ENCODE measurements around the gene AUNIP.

Gene AUNIP

GRCh38 chr1:25905680-25906643 is 46.7 kb upstream of the AUNIP start, which contains the start of gene STMN1:
STMN1 (minus strand) TSS chr1:25906419; CDS start chr1:25904676, 1,743 bp downstream.
- Histone ChIP-seq H3K56ac (ENCODE audit: low read length) (peak within 1 kb of the TSS; percentile 95), H3K23ac (ENCODE audit: low read length) (peak within 1 kb of the TSS; percentile 85), H3K79me2 (ENCODE audit: control insufficient read depth, insufficient read depth, low read length) (peaks cover 28% of the 10 kb centered on the region), H3K9ac (ENCODE audit: low read length) (peak within 1 kb of the TSS; percentile 90), H2BK15ac (replicated peaks; ENCODE audit: low read depth) (peak within 1 kb of the TSS; percentile 20), H3K18ac (ENCODE audit: low read length) (peak within 1 kb of the TSS; percentile 96), H3K36me3 (ENCODE audit: control insufficient read depth, insufficient read depth, low read length) (peaks cover 10% of the 10 kb centered on the region), H3K4me3 (ENCODE audit: low read length) (peak within 1 kb of the TSS; percentile 74), H4K5ac (ENCODE audit: low read length) (no peak within 1 kb of the TSS), H3K79me1 (ENCODE audit: low read length) (peaks cover 10% of the 10 kb centered on the region), H2AK5ac (ENCODE audit: low read length) (no peak within 1 kb of the TSS), H3K4ac (ENCODE audit: low read depth, low read length) (peak within 1 kb of the TSS; percentile 66), H3K27me3 (ENCODE audit: insufficient read depth, low read length, poor library complexity) (no peaks in the 10 kb centered on the region), H2BK5ac (ENCODE audit: low read length) (peak within 1 kb of the TSS; percentile 70), H4K8ac (ENCODE audit: low read depth, low read length) (peak within 1 kb of the TSS; percentile 0), H3K4me2 (ENCODE audit: low read length) (peak within 1 kb of the TSS; percentile 9), H3K27ac (ENCODE audit: low read depth, low read length) (peak within 1 kb of the TSS; percentile 97), H2BK120ac (ENCODE audit: low read depth, low read length) (no peak within 1 kb of the TSS), H3K4me1 (ENCODE audit: control insufficient read depth, low read depth, low read length) (peaks cover 3% of the 10 kb centered on the region)
- no CpG with 5 or more reads among the region's 102 CpGs for WGBS (ENCODE audit: extremely low coverage, insufficient coverage, low lambda C conversion rate)
- DNase-seq: peak; percentile 99

GRCh38 chr1:25904943-25905679 is 45.9 kb upstream of the AUNIP start:
- H4K5ac ChIP-seq (ENCODE audit: low read length): no peak overlapping the region
- no peak overlapping the region for H2AK5ac ChIP-seq (ENCODE audit: low read length)
- no peaks in the 10 kb centered on the region for H3K27me3 ChIP-seq (ENCODE audit: insufficient read depth, low read length, poor library complexity)
- peaks cover 13% of the 10 kb centered on the region for H3K36me3 ChIP-seq (ENCODE audit: control insufficient read depth, insufficient read depth, low read length)
- peaks cover 3% of the 10 kb centered on the region for H3K4me1 ChIP-seq (ENCODE audit: control insufficient read depth, low read depth, low read length)
- H3K79me1 ChIP-seq (ENCODE audit: low read length): peaks cover 14% of the 10 kb centered on the region
- H2BK5ac ChIP-seq (ENCODE audit: low read length): no peak overlapping the region
- H4K8ac ChIP-seq (ENCODE audit: low read depth, low read length): no peak overlapping the region
- peaks cover 28% of the 10 kb centered on the region for H3K79me2 ChIP-seq (ENCODE audit: control insufficient read depth, insufficient read depth, low read length)
- peak overlapping the region; percentile 66 for H3K4me3 ChIP-seq (ENCODE audit: low read length)
- H3K18ac ChIP-seq (ENCODE audit: low read length): no peak overlapping the region
- peak overlapping the region; percentile 80 for H3K56ac ChIP-seq (ENCODE audit: low read length)
- no peak overlapping the region for H2BK15ac ChIP-seq (replicated peaks; ENCODE audit: low read depth)
- H3K23ac ChIP-seq (ENCODE audit: low read length): no peak overlapping the region
- H3K4me2 ChIP-seq (ENCODE audit: low read length): peak overlapping the region; percentile 9
- H3K4ac ChIP-seq (ENCODE audit: low read depth, low read length): peak overlapping the region; percentile 66
- H3K9ac ChIP-seq (ENCODE audit: low read length): peak overlapping the region; percentile 68
- WGBS (ENCODE audit: extremely low coverage, insufficient coverage, low lambda C conversion rate): no CpG with 5 or more reads among the region's 34 CpGs
- H3K27ac ChIP-seq (ENCODE audit: low read depth, low read length): no peak overlapping the region
- H2BK120ac ChIP-seq (ENCODE audit: low read depth, low read length): no peak overlapping the region
- peak; percentile 96 for DNase-seq

DNA sequence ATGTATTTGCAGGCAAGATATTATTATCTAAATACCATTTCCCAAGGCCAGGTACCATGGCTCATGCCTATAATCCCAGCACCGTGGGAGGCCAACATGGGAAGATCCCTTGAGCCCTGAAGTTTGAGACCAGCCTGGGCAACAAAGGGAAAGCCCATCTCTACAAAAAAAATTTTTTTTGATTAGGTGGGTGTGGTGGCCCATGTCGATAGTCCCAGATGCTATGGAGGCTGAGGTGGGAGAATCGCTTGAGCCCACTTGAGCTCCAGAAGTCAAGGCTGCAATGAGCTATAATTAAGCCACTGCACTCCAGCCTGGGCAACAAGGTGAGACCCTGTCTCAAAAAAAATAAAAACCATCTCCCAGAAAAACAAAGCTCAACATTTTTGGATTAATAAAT is 44.7 kb upstream of the AUNIP start:
- Histone ChIP-seq H2BK15ac (replicated peaks; ENCODE audit: low read depth) (no peak overlapping the region), H2AK5ac (ENCODE audit: low read length) (no peak overlapping the region), H2BK5ac (ENCODE audit: low read length) (no peak overlapping the region), H3K56ac (ENCODE audit: low read length) (peak overlapping the region; percentile 28), H3K27me3 (ENCODE audit: insufficient read depth, low read length, poor library complexity) (no peaks in the 10 kb centered on the region), H3K36me3 (ENCODE audit: control insufficient read depth, insufficient read depth, low read length) (peaks cover 18% of the 10 kb centered on the region), H3K9ac (ENCODE audit: low read length) (peak overlapping the region; percentile 61), H3K4ac (ENCODE audit: low read depth, low read length) (no peak overlapping the region), H4K5ac (ENCODE audit: low read length) (no peak overlapping the region), H3K79me2 (ENCODE audit: control insufficient read depth, insufficient read depth, low read length) (peaks cover 29% of the 10 kb centered on the region), H3K4me2 (ENCODE audit: low read length) (peak overlapping the region; percentile 26), H2BK120ac (ENCODE audit: low read depth, low read length) (no peak overlapping the region), H3K18ac (ENCODE audit: low read length) (no peak overlapping the region), H3K27ac (ENCODE audit: low read depth, low read length) (no peak overlapping the region), H3K4me1 (ENCODE audit: control insufficient read depth, low read depth, low read length) (peaks cover 3% of the 10 kb centered on the region), H3K4me3 (ENCODE audit: low read length) (no peak overlapping the region), H3K79me1 (ENCODE audit: low read length) (peaks cover 17% of the 10 kb centered on the region), H4K8ac (ENCODE audit: low read depth, low read length) (no peak overlapping the region), H3K23ac (ENCODE audit: low read length) (no peak overlapping the region)
- WGBS (ENCODE audit: extremely low coverage, insufficient coverage, low lambda C conversion rate): no CpG with 5 or more reads among the region's 3 CpGs
- DNase-seq: no peak

GRCh38 chr1:25902462-25902861 is 43.2 kb upstream of the AUNIP start:
- no peak overlapping the region for H2AK5ac ChIP-seq (ENCODE audit: low read length)
- H3K4me2 ChIP-seq (ENCODE audit: low read length): no peak overlapping the region
- no peak overlapping the region for H4K8ac ChIP-seq (ENCODE audit: low read depth, low read length)
- H3K56ac ChIP-seq (ENCODE audit: low read length): no peak overlapping the region
- no CpG with 5 or more reads among the region's 3 CpGs for WGBS (ENCODE audit: extremely low coverage, insufficient coverage, low lambda C conversion rate)
- no peak overlapping the region for H3K18ac ChIP-seq (ENCODE audit: low read length)
- H3K27me3 ChIP-seq (ENCODE audit: insufficient read depth, low read length, poor library complexity): no peaks in the 10 kb centered on the region
- no peak for DNase-seq
- H3K4me3 ChIP-seq (ENCODE audit: low read length): no peak overlapping the region
- no peak overlapping the region for H3K4ac ChIP-seq (ENCODE audit: low read depth, low read length)
- H3K79me2 ChIP-seq (ENCODE audit: control insufficient read depth, insufficient read depth, low read length): peaks cover 29% of the 10 kb centered on the region
- no peak overlapping the region for H3K27ac ChIP-seq (ENCODE audit: low read depth, low read length)
- no peak overlapping the region for H4K5ac ChIP-seq (ENCODE audit: low read length)
- no peak overlapping the region for H3K9ac ChIP-seq (ENCODE audit: low read length)
- H2BK15ac ChIP-seq (replicated peaks; ENCODE audit: low read depth): no peak overlapping the region
- peaks cover 3% of the 10 kb centered on the region for H3K4me1 ChIP-seq (ENCODE audit: control insufficient read depth, low read depth, low read length)
- H3K23ac ChIP-seq (ENCODE audit: low read length): no peak overlapping the region
- H2BK120ac ChIP-seq (ENCODE audit: low read depth, low read length): no peak overlapping the region
- H2BK5ac ChIP-seq (ENCODE audit: low read length): no peak overlapping the region
- H3K36me3 ChIP-seq (ENCODE audit: control insufficient read depth, insufficient read depth, low read length): peaks cover 18% of the 10 kb centered on the region
- H3K79me1 ChIP-seq (ENCODE audit: low read length): peaks cover 17% of the 10 kb centered on the region

GRCh38 chr1:25900219-25900618 is 41.0 kb upstream of the AUNIP start:
- H2AK5ac ChIP-seq (ENCODE audit: low read length): no peak overlapping the region
- H3K18ac ChIP-seq (ENCODE audit: low read length): no peak overlapping the region
- H3K4me3 ChIP-seq (ENCODE audit: low read length): no peak overlapping the region
- H2BK15ac ChIP-seq (replicated peaks; ENCODE audit: low read depth): no peak overlapping the region
- no CpG with 5 or more reads among the region's 5 CpGs for WGBS (ENCODE audit: extremely low coverage, insufficient coverage, low lambda C conversion rate)
- no peak for DNase-seq
- H2BK5ac ChIP-seq (ENCODE audit: low read length): no peak overlapping the region
- peaks cover 8% of the 10 kb centered on the region for H3K4me1 ChIP-seq (ENCODE audit: control insufficient read depth, low read depth, low read length)
- no peak overlapping the region for H3K56ac ChIP-seq (ENCODE audit: low read length)
- H4K8ac ChIP-seq (ENCODE audit: low read depth, low read length): no peak overlapping the region
- H3K27me3 ChIP-seq (ENCODE audit: insufficient read depth, low read length, poor library complexity): no peaks in the 10 kb centered on the region
- no peak overlapping the region for H3K4me2 ChIP-seq (ENCODE audit: low read length)
- peaks cover 18% of the 10 kb centered on the region for H3K36me3 ChIP-seq (ENCODE audit: control insufficient read depth, insufficient read depth, low read length)
- peaks cover 29% of the 10 kb centered on the region for H3K79me2 ChIP-seq (ENCODE audit: control insufficient read depth, insufficient read depth, low read length)
- H3K23ac ChIP-seq (ENCODE audit: low read length): no peak overlapping the region
- no peak overlapping the region for H4K5ac ChIP-seq (ENCODE audit: low read length)
- H3K27ac ChIP-seq (ENCODE audit: low read depth, low read length): no peak overlapping the region
- no peak overlapping the region for H3K9ac ChIP-seq (ENCODE audit: low read length)
- no peak overlapping the region for H2BK120ac ChIP-seq (ENCODE audit: low read depth, low read length)
- H3K4ac ChIP-seq (ENCODE audit: low read depth, low read length): no peak overlapping the region
- peaks cover 17% of the 10 kb centered on the region for H3K79me1 ChIP-seq (ENCODE audit: low read length)

All from mesendoderm (in vitro differentiated cells).